K562 (cell line): ENCODE data around the gene PCDHGC4.

ENCODE experiments used
- ELF4 ChIP-seq: fragments of 450-650 bp; formaldehyde crosslinking; IDR thresholded peaks from 2 replicates; pipeline ENCODE4 v1.4.0; 2022; ENCODE audit warnings: missing genetic modification characterization
- EZH2 ChIP-seq: IDR thresholded peaks from 2 replicates; pipeline ENCODE4 v1.6.1; 2012; ENCODE audit warnings: low read depth, mild to moderate bottlenecking, inconsistent platforms, low read length, borderline replicate concordance
- FOXK1 ChIP-seq: sonication (generic); formaldehyde crosslinking; IDR thresholded peaks from 2 replicates; pipeline ENCODE4 v1.8.0; 2022; ENCODE audit warnings: missing genetic modification reagents, mild to moderate bottlenecking, borderline replicate concordance
- HIVEP1 ChIP-seq: fragments of 250-450 bp; sonication (Bioruptor Pico); IDR thresholded peaks from 2 replicates; pipeline ENCODE4 v1.4.0; 2020; ENCODE audit warnings: mild to moderate bottlenecking
- HMGN3 ChIP-seq: IDR thresholded peaks from 2 replicates; pipeline ENCODE4 v1.6.1; 2011; ENCODE audit warnings: borderline replicate concordance, low read depth, mild to moderate bottlenecking, mixed read lengths, low read length; ENCODE audit not compliant: insufficient read length; ENCODE audit errors: extremely low read depth
- MAZ ChIP-seq, 2 experiments: fragments of 450-650 bp in 1 of 2; sonication (generic) in 1 of 2; formaldehyde crosslinking; IDR thresholded peaks in 1 of 2; conservative IDR thresholded peaks in 1 of 2; 2 replicates each; pipeline versions ENCODE4 v1.4.0 to v1.5.0; 2020; ENCODE audit warnings: mild to moderate bottlenecking in 1 of 2, missing genetic modification reagents in 1 of 2
- SMAD1 ChIP-seq: fragments of 150-350 bp; IDR thresholded peaks from 2 replicates; pipeline ENCODE4 v1.6.1; 2014; ENCODE audit warnings: low read length, low read depth; ENCODE audit not compliant: partially characterized antibody
- TBL1XR1 ChIP-seq, 2 experiments: IDR thresholded peaks; 2 replicates each; pipeline ENCODE4 v1.6.1; 2012; ENCODE audit warnings: improper control_type of control experiment in 2 of 2, low read length in 2 of 2, mild to moderate bottlenecking in 1 of 2
- THRAP3 ChIP-seq: fragments of 450-650 bp; IDR thresholded peaks from 2 replicates; pipeline ENCODE4 v1.6.1; 2016; ENCODE audit warnings: mild to moderate bottlenecking, inconsistent platforms, borderline replicate concordance
- ZC3H11A ChIP-seq: IDR thresholded peaks from 2 replicates; pipeline ENCODE4 v1.6.1; 2012; ENCODE audit warnings: low read depth, low read length, improper control_type of control experiment
- ZNF232 ChIP-seq: sonication (generic); formaldehyde crosslinking; IDR thresholded peaks from 2 replicates; pipeline ENCODE4 v1.8.0; 2022; ENCODE audit warnings: mild to moderate bottlenecking, missing genetic modification reagents
- TF ChIP-seq, protein P1 (sequence below), 3 experiments: IDR thresholded peaks in 2 of 3; conservative IDR thresholded peaks in 1 of 3; 2 replicates each; pipeline ENCODE4 v1.5.1; 2011 to 2012; ENCODE audit warnings: low read length in 3 of 3, mild to moderate bottlenecking in 3 of 3, control low read depth in 2 of 3, improper control_type of control experiment in 1 of 3, inconsistent platforms in 1 of 3, low read depth in 1 of 3, mixed read lengths in 1 of 3, moderate library complexity in 1 of 3; ENCODE audit not compliant: insufficient read depth in 2 of 3
- TF ChIP-seq, protein P2 (sequence below): IDR thresholded peaks from 3 replicates; pipeline ENCODE4 v1.6.1; 2011; ENCODE audit warnings: borderline replicate concordance, mild to moderate bottlenecking, moderate library complexity; ENCODE audit not compliant: insufficient read length; ENCODE audit errors: extremely low read depth

- TF ChIP-seq ZNF232 (CRISPR knock-in tag), result no peak
- no peak for TF ChIP-seq EZH2
- TF ChIP-seq SMAD1, result no peak
- TF ChIP-seq THRAP3, result no peak
- TF ChIP-seq, protein P1, sequence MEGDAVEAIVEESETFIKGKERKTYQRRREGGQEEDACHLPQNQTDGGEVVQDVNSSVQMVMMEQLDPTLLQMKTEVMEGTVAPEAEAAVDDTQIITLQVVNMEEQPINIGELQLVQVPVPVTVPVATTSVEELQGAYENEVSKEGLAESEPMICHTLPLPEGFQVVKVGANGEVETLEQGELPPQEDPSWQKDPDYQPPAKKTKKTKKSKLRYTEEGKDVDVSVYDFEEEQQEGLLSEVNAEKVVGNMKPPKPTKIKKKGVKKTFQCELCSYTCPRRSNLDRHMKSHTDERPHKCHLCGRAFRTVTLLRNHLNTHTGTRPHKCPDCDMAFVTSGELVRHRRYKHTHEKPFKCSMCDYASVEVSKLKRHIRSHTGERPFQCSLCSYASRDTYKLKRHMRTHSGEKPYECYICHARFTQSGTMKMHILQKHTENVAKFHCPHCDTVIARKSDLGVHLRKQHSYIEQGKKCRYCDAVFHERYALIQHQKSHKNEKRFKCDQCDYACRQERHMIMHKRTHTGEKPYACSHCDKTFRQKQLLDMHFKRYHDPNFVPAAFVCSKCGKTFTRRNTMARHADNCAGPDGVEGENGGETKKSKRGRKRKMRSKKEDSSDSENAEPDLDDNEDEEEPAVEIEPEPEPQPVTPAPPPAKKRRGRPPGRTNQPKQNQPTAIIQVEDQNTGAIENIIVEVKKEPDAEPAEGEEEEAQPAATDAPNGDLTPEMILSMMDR (IDR thresholded peaks at IDR 0.05 in 2 of 3, conservative IDR thresholded peaks at IDR 0.05 in 1 of 3; ENCODE audit: insufficient read depth in 2 of 3, low read depth in 1 of 3, low read length in 3 of 3), result no peak
- TF ChIP-seq FOXK1 (CRISPR knock-in tag), result no peak
- TF ChIP-seq ZC3H11A, result no peak
- no peak for TF ChIP-seq MAZ (CRISPR knock-in tag; conservative IDR thresholded peaks at IDR 0.05 in 1 of 2, IDR thresholded peaks at IDR 0.05 in 1 of 2)
- TF ChIP-seq, protein P2, sequence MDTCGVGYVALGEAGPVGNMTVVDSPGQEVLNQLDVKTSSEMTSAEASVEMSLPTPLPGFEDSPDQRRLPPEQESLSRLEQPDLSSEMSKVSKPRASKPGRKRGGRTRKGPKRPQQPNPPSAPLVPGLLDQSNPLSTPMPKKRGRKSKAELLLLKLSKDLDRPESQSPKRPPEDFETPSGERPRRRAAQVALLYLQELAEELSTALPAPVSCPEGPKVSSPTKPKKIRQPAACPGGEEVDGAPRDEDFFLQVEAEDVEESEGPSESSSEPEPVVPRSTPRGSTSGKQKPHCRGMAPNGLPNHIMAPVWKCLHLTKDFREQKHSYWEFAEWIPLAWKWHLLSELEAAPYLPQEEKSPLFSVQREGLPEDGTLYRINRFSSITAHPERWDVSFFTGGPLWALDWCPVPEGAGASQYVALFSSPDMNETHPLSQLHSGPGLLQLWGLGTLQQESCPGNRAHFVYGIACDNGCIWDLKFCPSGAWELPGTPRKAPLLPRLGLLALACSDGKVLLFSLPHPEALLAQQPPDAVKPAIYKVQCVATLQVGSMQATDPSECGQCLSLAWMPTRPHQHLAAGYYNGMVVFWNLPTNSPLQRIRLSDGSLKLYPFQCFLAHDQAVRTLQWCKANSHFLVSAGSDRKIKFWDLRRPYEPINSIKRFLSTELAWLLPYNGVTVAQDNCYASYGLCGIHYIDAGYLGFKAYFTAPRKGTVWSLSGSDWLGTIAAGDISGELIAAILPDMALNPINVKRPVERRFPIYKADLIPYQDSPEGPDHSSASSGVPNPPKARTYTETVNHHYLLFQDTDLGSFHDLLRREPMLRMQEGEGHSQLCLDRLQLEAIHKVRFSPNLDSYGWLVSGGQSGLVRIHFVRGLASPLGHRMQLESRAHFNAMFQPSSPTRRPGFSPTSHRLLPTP, result no peak
- TF ChIP-seq ELF4 (CRISPR knock-in tag), result no peak
- no peak for TF ChIP-seq TBL1XR1 (IDR thresholded peaks at IDR 0.05; ENCODE audit: low read length in 2 of 2)
- no peak for TF ChIP-seq HMGN3
- no peak for TF ChIP-seq HIVEP1 (CRISPR knock-in tag)
Measured at GRCh38 chr5:141489841-141490240, 5.0 kb downstream of the PCDHGC4 start.
